A549 treated with AZD9567 at 1 μM for 4 hours (cell line): ENCODE data around the gene MPO. TPM values are rescaled to one million over a fixed set of nuclear protein-coding genes. Genes with fewer than 3 reads are reported as not detected.

Experiments used
- total RNA-seq: library from RNA; stranded (reverse); fragments of 200-300 nt; extraction: Qiagen RNA extraction; gene quantifications from 5 replicates; pipeline ENCODE4 v1.2.3, GENCODE V29; 2022; ENCODE audit not compliant: insufficient read depth

Gene MPO, protein sequence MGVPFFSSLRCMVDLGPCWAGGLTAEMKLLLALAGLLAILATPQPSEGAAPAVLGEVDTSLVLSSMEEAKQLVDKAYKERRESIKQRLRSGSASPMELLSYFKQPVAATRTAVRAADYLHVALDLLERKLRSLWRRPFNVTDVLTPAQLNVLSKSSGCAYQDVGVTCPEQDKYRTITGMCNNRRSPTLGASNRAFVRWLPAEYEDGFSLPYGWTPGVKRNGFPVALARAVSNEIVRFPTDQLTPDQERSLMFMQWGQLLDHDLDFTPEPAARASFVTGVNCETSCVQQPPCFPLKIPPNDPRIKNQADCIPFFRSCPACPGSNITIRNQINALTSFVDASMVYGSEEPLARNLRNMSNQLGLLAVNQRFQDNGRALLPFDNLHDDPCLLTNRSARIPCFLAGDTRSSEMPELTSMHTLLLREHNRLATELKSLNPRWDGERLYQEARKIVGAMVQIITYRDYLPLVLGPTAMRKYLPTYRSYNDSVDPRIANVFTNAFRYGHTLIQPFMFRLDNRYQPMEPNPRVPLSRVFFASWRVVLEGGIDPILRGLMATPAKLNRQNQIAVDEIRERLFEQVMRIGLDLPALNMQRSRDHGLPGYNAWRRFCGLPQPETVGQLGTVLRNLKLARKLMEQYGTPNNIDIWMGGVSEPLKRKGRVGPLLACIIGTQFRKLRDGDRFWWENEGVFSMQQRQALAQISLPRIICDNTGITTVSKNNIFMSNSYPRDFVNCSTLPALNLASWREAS
- not detected in 5 replicates for total RNA-seq

DNA sequence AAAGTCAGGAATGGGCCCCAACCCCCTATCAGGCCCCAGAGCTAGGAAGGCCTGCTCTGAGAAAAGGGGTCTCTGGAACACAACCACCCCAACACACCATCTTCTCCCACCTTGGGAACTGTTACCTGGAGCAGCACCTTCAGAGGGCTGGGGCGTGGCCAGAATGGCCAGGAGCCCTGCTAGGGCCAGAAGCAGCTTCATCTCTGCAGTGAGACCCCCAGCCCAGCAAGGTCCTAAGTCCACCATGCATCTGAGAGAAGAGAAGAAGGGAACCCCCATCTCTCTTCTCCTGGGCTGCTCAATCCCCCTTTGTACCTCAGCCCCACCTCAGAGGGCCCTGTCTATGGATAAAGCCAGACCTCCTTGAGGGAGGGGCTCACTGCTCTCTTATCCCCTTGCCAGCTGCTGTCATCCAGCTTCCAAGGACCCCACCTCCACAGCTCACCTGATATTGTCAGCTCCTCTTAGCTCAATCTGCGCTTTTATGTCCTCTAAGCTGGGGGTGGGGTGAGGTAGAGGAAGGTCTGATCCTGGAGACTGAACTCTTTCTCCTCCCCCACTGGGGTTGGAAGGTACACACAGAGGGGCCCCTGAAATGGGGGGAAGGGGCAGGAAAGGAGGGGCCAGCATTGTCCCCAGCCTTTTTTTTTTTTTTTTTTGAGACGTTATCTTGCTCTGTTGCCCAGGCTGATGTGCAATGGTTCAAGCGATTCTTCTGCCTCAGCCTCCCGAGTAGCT lies at the start of gene MPO:
MPO (minus strand) TSS at position 456 of the 738 bp plus-strand sequence; CDS start at position 279, 177 bp downstream.

DNA sequence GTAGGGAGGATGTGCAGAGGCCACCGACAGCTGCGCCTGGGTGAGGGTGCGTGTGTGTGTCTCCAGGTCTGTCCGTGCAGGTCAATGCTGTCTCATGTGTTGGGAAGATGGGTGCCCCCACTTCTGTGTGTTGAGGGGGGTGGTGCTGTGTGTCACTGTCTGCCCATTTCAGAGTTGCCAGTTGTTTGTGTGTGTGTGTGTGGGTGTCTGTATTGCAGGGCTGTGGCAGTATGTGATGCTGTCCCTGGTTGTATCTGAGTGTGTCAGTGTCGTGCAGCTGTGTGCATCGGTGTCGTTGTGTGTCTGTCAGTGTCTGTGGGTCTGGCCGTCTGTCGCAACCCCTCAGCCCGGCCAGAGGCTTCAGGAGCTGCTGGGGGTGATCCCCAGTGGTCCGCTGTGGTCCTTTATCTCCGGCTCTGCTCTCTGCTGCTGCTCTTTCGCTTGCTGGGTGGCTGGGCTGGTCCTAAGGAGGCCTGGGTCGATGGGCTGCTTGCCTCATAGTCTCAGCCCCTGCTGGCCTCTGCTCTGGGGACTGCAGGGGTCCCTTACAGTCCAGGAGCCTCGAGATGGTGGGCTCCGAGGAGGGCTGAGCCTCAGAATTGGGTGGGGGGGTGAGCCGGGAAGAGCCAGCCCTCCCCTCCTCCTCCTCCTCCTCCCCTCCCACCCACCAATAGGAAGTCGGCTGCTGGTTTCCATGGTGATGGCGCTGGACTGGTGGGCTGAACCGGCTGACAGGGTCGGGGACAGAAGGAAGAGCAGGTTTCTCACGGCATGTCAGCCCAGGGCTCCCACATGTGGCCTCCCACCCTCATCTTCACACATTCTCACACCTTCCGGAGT lies 47.7 kb upstream of the MPO start, which contains the start of gene TSPOAP1:
TSPOAP1 (minus strand) TSS at position 601 of the 840 bp plus-strand sequence. CDS start 875 bp downstream, outside the sequence.

DNA sequence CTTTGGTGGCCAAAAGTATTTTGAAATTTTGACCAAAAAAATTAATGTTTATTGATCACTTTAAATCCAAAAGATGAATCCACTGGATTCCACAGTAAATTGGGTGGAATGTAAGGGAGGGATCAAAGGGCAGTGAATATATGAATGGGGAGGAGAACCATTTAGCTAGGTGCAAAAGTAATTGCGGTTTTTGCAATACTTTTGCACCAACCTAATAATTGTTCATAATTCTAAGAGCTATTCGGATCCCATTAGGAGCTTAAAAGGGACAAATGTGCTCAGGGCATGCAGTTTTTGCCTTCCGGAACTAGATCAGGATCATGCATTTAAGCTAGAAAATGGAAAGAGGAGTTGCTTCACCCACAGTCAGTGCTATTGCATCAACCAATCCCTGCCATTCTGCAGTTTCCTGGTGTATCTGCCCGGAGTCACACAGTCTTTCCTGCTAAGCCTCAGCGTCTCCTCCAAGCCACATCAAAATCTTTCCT lies 42.5 kb downstream of the MPO start, which contains the start of gene LPO:
LPO (plus strand) TSS at position 438 of the 488 bp plus-strand sequence. CDS start 4,396 bp downstream, outside the sequence.

Other genes with a start within 250 kb of the MPO start
- 23.9 to 27.3 TPM (median 26.2 TPM) in 5 replicates for gene DYNLL2, start 197.5 kb downstream of the MPO start, total RNA-seq
- 0.01 to 0.02 TPM in 2 of 5 replicates, not detected in the others for gene OR4D1, start 132.6 kb downstream of the MPO start, total RNA-seq
- not detected in 5 replicates for gene OR4D2, start 114.0 kb downstream of the MPO start, total RNA-seq
- gene EPX, start 88.2 kb downstream of the MPO start, total RNA-seq = not detected in 5 replicates
- gene MKS1, start 61.7 kb downstream of the MPO start, total RNA-seq = 9.7 to 12.7 TPM (median 11.3 TPM) in 5 replicates
- not detected in 5 replicates for gene LPO, start 42.4 kb downstream of the MPO start, total RNA-seq
- 0.02 TPM in 1 of 5 replicates, not detected in the others for gene TSPOAP1, start 47.9 kb upstream of the MPO start, total RNA-seq
- gene SUPT4H1, start 71.3 kb upstream of the MPO start, total RNA-seq = 108 to 163 TPM (median 152 TPM) in 5 replicates
- 0.11 to 0.45 TPM (median 0.13 TPM) in 4 of 5 replicates, not detected in the other for gene RNF43, start 136.6 kb upstream of the MPO start, total RNA-seq
- not detected in 5 replicates for gene HSF5, start 207.5 kb upstream of the MPO start, total RNA-seq
- gene MTMR4, start 233.7 kb upstream of the MPO start, total RNA-seq = 6.4 to 10.9 TPM (median 8.3 TPM) in 5 replicates